Stomach (tissue), 9 donors: ENCODE measurements around the gene MGAT5. TPM values are rescaled to one million over a fixed set of nuclear protein-coding genes. Genes with fewer than 3 reads are reported as not detected.

Experiments
- DNase-seq, 2 donors: peaks; one replicate each; pipeline versions ENCODE4 v3.0.0 to v3.0.0-alpha.2; 2013 to 2019
- H3K27ac ChIP-seq, 5 donors: fragments of 200-600 bp in 4 of 5; sonication (generic) in 4 of 5; one replicate each; pipeline ENCODE4 v1.5.1; 2013 to 2019; ENCODE audit warnings: mild to moderate bottlenecking in 1 of 5, moderate library complexity in 1 of 5
- H3K27me3 ChIP-seq, 3 donors: fragments of 200-600 bp; sonication (generic); one replicate each; pipeline ENCODE4 v1.5.1; 2017 to 2019; ENCODE audit warnings: mixed run types in 1 of 3
- H3K36me3 ChIP-seq, 4 donors: fragments of 200-600 bp; sonication (generic); 1 replicate in 3 of 4; 2 replicates in 1 of 4; pipeline ENCODE4 v1.5.1; 2016 to 2019
- H3K4me1 ChIP-seq, 4 donors: fragments of 200-600 bp; sonication (generic); one replicate each; pipeline ENCODE4 v1.5.1; 2016 to 2019
- H3K4me3 ChIP-seq, 4 donors: fragments of 200-600 bp; sonication (generic) in 3 of 4; one replicate each; pipeline ENCODE4 v1.5.1; 2016 to 2019; ENCODE audit warnings: mild to moderate bottlenecking in 1 of 4
- H3K9me3 ChIP-seq, 4 donors: fragments of 200-600 bp; sonication (generic); one replicate each; pipeline ENCODE4 v1.5.1; 2016 to 2019
- CTCF ChIP-seq, 7 experiments: fragments of 450-650 bp in 4 of 7; fragments of 200-600 bp in 3 of 7; sonication (generic) in 3 of 7; IDR thresholded peaks; one replicate each; pipeline ENCODE4 v1.5.1; 2016 to 2019; ENCODE audit warnings: antibody characterized with exemption in 7 of 7, control low read depth in 2 of 7, mild to moderate bottlenecking in 1 of 7
- EP300 ChIP-seq: sonication (generic); formaldehyde crosslinking; IDR thresholded peaks from one replicate; pipeline ENCODE4 v1.6.1; 2017; ENCODE audit warnings: antibody characterized with exemption
- POLR2A ChIP-seq, 4 donors: fragments of 450-650 bp; IDR thresholded peaks; one replicate each; pipeline ENCODE4 v1.6.1; 2016; ENCODE audit warnings: antibody characterized with exemption in 4 of 4, control low read depth in 2 of 4, mild to moderate bottlenecking in 1 of 4, moderate library complexity in 1 of 4
- POLR2AphosphoS5 ChIP-seq, 3 donors: sonication (generic); formaldehyde crosslinking; IDR thresholded peaks; one replicate each; pipeline ENCODE4 v1.6.1; 2016; ENCODE audit warnings: antibody characterized with exemption in 3 of 3
- WGBS, 5 donors: extraction: QIAGEN DNeasy Blood & Tissue Kit in 3 of 5; methylation state at CpG; one replicate each; pipeline versions ENCODE4 v1.1.5 to v1.1.7; 2013 to 2018; 5-methylcytosine and 5-hydroxymethylcytosine counted together
- intact Hi-C: fragments of 100-400 bp; cut with DNase I; formaldehyde crosslinking; loops from one replicate; pipeline ENCODE4 v1.15.1; 2023; ENCODE audit warnings: low total_unique reads
- polyA plus RNA-seq, 3 donors: library from polyadenylated mRNA; stranded (reverse); fragments of 200-250 nt; gene quantifications; one replicate each; pipeline ENCODE4 v1.2.3, GENCODE V29; 2013
- total RNA-seq, 5 donors: library from RNA; depleted of rRNA; stranded (reverse); fragments of >200 nt; gene quantifications; one replicate each; pipeline versions ENCODE4 v1.1.0 to v1.2.3, GENCODE V29; 2014 to 2016
- donor health status: healthy with polysubstance abuse.
- donor health status: Bipolar disorder and iron deficiency.
- donor health status: healthy.

Gene MGAT5
- total and polyA plus RNA-seq, 8 donors = 3.9 to 125 (median 46.0) TPM

DNA sequence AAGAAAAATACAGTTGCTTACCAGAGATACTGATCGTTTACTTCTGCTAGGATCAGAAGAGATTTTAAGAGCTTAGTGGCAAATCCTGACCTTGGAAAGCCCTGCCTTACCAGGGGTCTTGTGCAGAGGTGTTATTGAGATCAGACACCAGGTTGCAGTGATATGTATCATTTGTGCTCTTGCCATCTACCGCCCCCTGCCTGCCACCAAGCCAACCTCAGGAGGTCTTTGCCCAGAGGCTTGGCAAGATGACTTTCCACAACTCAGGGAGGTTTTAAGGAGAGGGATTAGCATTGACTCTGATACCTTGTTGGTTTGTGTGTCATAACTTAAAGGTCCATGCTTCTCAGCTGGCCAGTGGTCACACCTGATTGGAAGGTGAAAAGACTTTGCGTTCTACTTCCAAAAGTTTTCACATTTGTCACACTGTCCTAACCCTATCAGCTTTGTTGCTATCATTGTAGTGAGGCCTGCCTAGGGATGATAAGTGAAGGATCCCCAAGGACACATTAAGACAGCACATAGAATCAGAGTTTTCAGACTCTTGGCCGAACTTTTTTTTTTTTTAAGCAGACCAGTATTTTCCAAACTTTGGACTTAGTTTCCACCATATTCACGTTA lies 46.2 kb upstream of the MGAT5 start:
- Histone ChIP-seq H3K9me3 (no peaks in the 10 kb centered on the region), H3K27ac (no peak overlapping the region)

GRCh38 chr2:134208825-134209224 lies 45.0 kb upstream of the MGAT5 start:
- no peaks in the 10 kb centered on the region for H3K9me3 ChIP-seq
- H3K4me1 ChIP-seq = peaks cover 26 to 43% (median 34%) of the 10 kb centered on the region in 4 donors
- peak overlapping the region in 1 of 5 donors; percentile 17 for H3K27ac ChIP-seq
- TF ChIP-seq EP300 = no peak
- TF ChIP-seq POLR2AphosphoS5 (IDR thresholded peaks at IDR 0.05) = no peak
- TF ChIP-seq POLR2A (IDR thresholded peaks at IDR 0.05) = no peak
- TF ChIP-seq CTCF (IDR thresholded peaks at IDR 0.05) = no peak
- DNase-seq = no peak
- no peaks in the 10 kb centered on the region for H3K36me3 ChIP-seq
- no peaks in the 10 kb centered on the region for H3K27me3 ChIP-seq
- intact Hi-C loops = no loop called here
- H3K4me3 ChIP-seq = no peak overlapping the region
- WGBS, 5 donors = 43 to 67% (median 58%) methylated on average over 2 of the region's 2 CpGs

More for the DNA sequence above, 46.2 kb upstream of the MGAT5 start:
- no peak overlapping the region for H3K4me3 ChIP-seq
- no peaks in the 10 kb centered on the region for H3K36me3 ChIP-seq
- intact Hi-C loops = no loop called here
- peak; percentile 65 to 77 for DNase-seq
- no peaks in the 10 kb centered on the region for H3K27me3 ChIP-seq
- WGBS, 5 donors = 55 to 61% (median 59%) methylated on average over 5 of the region's 5 CpGs
- no peak for TF ChIP-seq POLR2AphosphoS5 (IDR thresholded peaks at IDR 0.05)
- TF ChIP-seq EP300 = no peak
- no peak for TF ChIP-seq POLR2A (IDR thresholded peaks at IDR 0.05)
- TF ChIP-seq CTCF (IDR thresholded peaks at IDR 0.05) = peak in 5 of 7 experiments; percentile 30 to 62 (median 56)
- H3K4me1 ChIP-seq = peaks cover 26 to 44% (median 34%) of the 10 kb centered on the region in 4 donors

- H3K27me3 ChIP-seq = no peaks in the 10 kb centered on the region
- 88 to 98% (median 94%) methylated on average over 3 of the region's 3 CpGs for WGBS, 5 donors
- H3K27ac ChIP-seq = no peak overlapping the region
- peaks cover 12 to 34% (median 26%) of the 10 kb centered on the region in 4 donors for H3K4me1 ChIP-seq
- no peak for DNase-seq
- no peaks in the 10 kb centered on the region for H3K36me3 ChIP-seq
- no peak overlapping the region for H3K4me3 ChIP-seq
- H3K9me3 ChIP-seq = no peaks in the 10 kb centered on the region
- TF ChIP-seq POLR2A (IDR thresholded peaks at IDR 0.05) (no peak), POLR2AphosphoS5 (IDR thresholded peaks at IDR 0.05) (no peak), EP300 (no peak), CTCF (IDR thresholded peaks at IDR 0.05) (no peak)
- intact Hi-C loops = no loop called here
Observed at GRCh38 chr2:134212746-134213145, 41.1 kb upstream of the MGAT5 start.

- intact Hi-C loops = no loop called here
- TF ChIP-seq CTCF (IDR thresholded peaks at IDR 0.05) (no peak), POLR2AphosphoS5 (IDR thresholded peaks at IDR 0.05) (no peak), POLR2A (IDR thresholded peaks at IDR 0.05) (no peak), EP300 (no peak)
- H3K9me3 ChIP-seq = no peaks in the 10 kb centered on the region
- H3K36me3 ChIP-seq = no peaks in the 10 kb centered on the region
- peak in 1 of 2 donors; percentile 75 for DNase-seq
- WGBS, 5 donors = 63 to 76% (median 68%) methylated on average over 8 of the region's 8 CpGs
- H3K4me1 ChIP-seq = peaks cover 27 to 55% (median 49%) of the 10 kb centered on the region in 4 donors
- peak overlapping the region; percentile 7 to 77 (median 23) for H3K27ac ChIP-seq
- H3K27me3 ChIP-seq = no peaks in the 10 kb centered on the region
- no peak overlapping the region for H3K4me3 ChIP-seq
Observed at GRCh38 chr2:134216152-134216829, 37.6 kb upstream of the MGAT5 start.
